K562 (cell line): ENCODE results near the gene TBC1D1. TPM values are rescaled to one million over a fixed set of nuclear protein-coding genes. Genes with fewer than 3 reads are reported as not detected.
A peak's percentile ranks its signal among the peaks of the same experiment; 100 is the strongest.

Experiments used
- BMI1 ChIP-seq: fragments of 150-350 bp; IDR thresholded peaks from 2 replicates; pipeline ENCODE4 v1.6.1; 2014; ENCODE audit warnings: low read length
- CHD1 ChIP-seq: fragments of 200-600 bp; sonication (generic); IDR thresholded peaks from one replicate; pipeline ENCODE4 v1.6.1; 2012; ENCODE audit warnings: mild to moderate bottlenecking, moderate library complexity, low read length, inconsistent platforms
- CREB1 ChIP-seq, 2 experiments: sonication (generic) in 1 of 2; formaldehyde crosslinking in 1 of 2; IDR thresholded peaks; 2 replicates each; pipeline versions ENCODE4 v1.6.1 to v1.8.0; 2012 to 2022; ENCODE audit warnings: inconsistent platforms in 1 of 2, mild to moderate bottlenecking in 1 of 2, missing genetic modification reagents in 1 of 2, moderate library complexity in 1 of 2
- ESRRB ChIP-seq: fragments of 250-450 bp; sonication (Bioruptor Pico); IDR thresholded peaks from 2 replicates; pipeline ENCODE4 v1.5.0; 2020; ENCODE audit warnings: mild to moderate bottlenecking, moderate library complexity, borderline replicate concordance
- FOXA3 ChIP-seq, 2 experiments: fragments of 450-650 bp in 1 of 2; sonication (generic) in 1 of 2; formaldehyde crosslinking; IDR thresholded peaks in 1 of 2; conservative IDR thresholded peaks in 1 of 2; 2 replicates each; pipeline versions ENCODE4 v1.4.0 to v1.8.0; 2020 to 2022; ENCODE audit warnings: mild to moderate bottlenecking in 2 of 2, missing genetic modification reagents in 1 of 2
- HDGF ChIP-seq: fragments of 450-650 bp; IDR thresholded peaks from 2 replicates; pipeline ENCODE4 v1.6.1; 2016
- NFRKB ChIP-seq: fragments of 450-650 bp; IDR thresholded peaks from 2 replicates; pipeline ENCODE4 v1.6.1; 2016; ENCODE audit warnings: low read depth
- PURB ChIP-seq: sonication (generic); formaldehyde crosslinking; IDR thresholded peaks from 2 replicates; pipeline ENCODE4 v1.9.0; 2021; ENCODE audit warnings: low read depth, mild to moderate bottlenecking, missing genetic modification reagents
- SP2 ChIP-seq: IDR thresholded peaks from 2 replicates; pipeline ENCODE4 v1.6.1; 2011; ENCODE audit warnings: mild to moderate bottlenecking, low read depth, low read length, moderate library complexity; ENCODE audit not compliant: poor library complexity, severe bottlenecking; ENCODE audit errors: extremely low read depth
- TRIM28 ChIP-seq: fragments of 450-650 bp; IDR thresholded peaks from 2 replicates; pipeline ENCODE4 v1.6.1; 2017
- ZKSCAN3 ChIP-seq: fragments of 250-450 bp; sonication (Bioruptor Pico); IDR thresholded peaks from 2 replicates; pipeline ENCODE4 v1.4.0; 2020
- ZNF165 ChIP-seq: fragments of 250-450 bp; sonication (Bioruptor Pico); IDR thresholded peaks from 2 replicates; pipeline ENCODE4 v1.4.0; 2020; ENCODE audit warnings: borderline replicate concordance
- ZNF263 ChIP-seq: sonication (generic); formaldehyde crosslinking; IDR thresholded peaks from 2 replicates; pipeline ENCODE4 v1.8.0; 2022; ENCODE audit warnings: mild to moderate bottlenecking, missing genetic modification reagents, borderline replicate concordance
- ZNF445 ChIP-seq: fragments of 250-450 bp; sonication (Bioruptor Pico); IDR thresholded peaks from 2 replicates; pipeline ENCODE4 v1.4.0; 2020; ENCODE audit warnings: low read depth, mild to moderate bottlenecking, moderate library complexity
- ZNF592 ChIP-seq: fragments of 450-650 bp; IDR thresholded peaks from 2 replicates; pipeline ENCODE4 v1.6.1; 2017; ENCODE audit warnings: antibody characterized with exemption, mild to moderate bottlenecking
- polyA plus RNA-seq, 8 experiments: library from polyadenylated mRNA; depleted of rRNA in 4 of 8; stranded (reverse) in 5 of 8; unstranded in 3 of 8; fragments of >200 nt; fragmentation: Nextera tagmentation in 2 of 8; fragmentation: Illumina TruSeq in 1 of 8; extraction: Ambion mirVana in 2 of 8; extraction: Trizol in 1 of 8; gene quantifications; 2 replicates each; pipeline versions ENCODE4 v1.2.1 to v1.2.3, GENCODE V29; 2011 to 2014; ENCODE audit warnings: inconsistent platforms in 1 of 8, missing spikeins in 1 of 8
- total RNA-seq, 7 experiments: library from RNA; depleted of rRNA in 6 of 7; stranded (reverse); fragments of >200 nt in 6 of 7; fragmentation: Illumina TruSeq in 2 of 7; extraction: Trizol in 2 of 7; gene quantifications; 2 replicates each; pipeline versions ENCODE4 v1.2.1 to v1.2.3, GENCODE V29; 2011 to 2021; ENCODE audit warnings: low replicate concordance in 1 of 7
- TF ChIP-seq, protein P1 (sequence below): IDR thresholded peaks from 2 replicates; pipeline ENCODE4 v1.6.1; 2011; ENCODE audit not compliant: insufficient read length; ENCODE audit errors: extremely low read depth
- TF ChIP-seq, protein P2 (sequence below): IDR thresholded peaks from 2 replicates; pipeline ENCODE4 v1.6.1; 2011; ENCODE audit warnings: borderline replicate concordance, low read depth, mild to moderate bottlenecking, moderate library complexity, low read length; ENCODE audit not compliant: insufficient read depth, poor library complexity, severe bottlenecking
- TF ChIP-seq, protein P3 (sequence below): sonication (generic); formaldehyde crosslinking; IDR thresholded peaks from 2 replicates; pipeline ENCODE4 v1.8.1; 2022; ENCODE audit warnings: missing genetic modification reagents

The TBC1D1 gene
- total and polyA plus RNA-seq, 9 of the 15 experiments (the other 6 are each of a cell fraction or from before 2014, with no cell fraction given) = 0.59 to 14.2 (median 8.8) TPM

DNA sequence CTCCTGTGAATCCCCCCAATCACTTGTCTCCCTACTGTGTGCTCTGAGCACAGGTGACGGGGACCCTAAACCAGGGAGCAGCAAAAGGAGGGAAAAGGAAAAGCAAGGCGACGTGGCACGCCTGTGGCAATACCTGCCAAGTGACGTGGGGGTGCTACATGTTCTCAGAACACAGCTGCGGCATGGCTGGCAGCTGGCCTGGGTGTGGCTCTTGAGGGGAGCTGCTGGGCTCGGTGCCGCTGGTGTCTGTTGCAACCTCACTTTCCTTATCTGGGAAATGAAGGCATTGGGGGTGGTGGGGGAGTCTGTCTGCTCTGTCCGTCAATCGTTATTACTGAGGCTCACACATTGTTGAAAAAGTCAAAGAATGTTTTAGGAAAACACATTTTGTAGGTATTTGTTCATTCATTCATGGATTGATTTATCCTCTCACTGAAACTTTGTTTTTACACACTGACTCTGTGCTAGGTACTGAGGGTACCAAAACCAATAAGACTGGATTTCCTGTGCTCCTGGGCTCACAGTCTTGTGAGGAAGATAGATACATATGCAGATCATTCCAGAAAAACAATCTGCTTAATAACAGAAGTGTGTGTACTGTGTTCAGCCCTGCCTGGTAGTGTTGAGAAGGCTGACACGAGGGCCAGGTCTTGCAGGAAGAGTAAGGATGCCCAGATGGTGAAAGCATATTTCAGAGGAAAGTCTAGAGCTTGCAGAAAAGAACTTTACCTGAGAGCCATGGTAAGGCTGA is 286.9 kb downstream of the TBC1D1 start (continued):
- TF ChIP-seq PURB (no peak), ESRRB (CRISPR knock-in tag) (no peak), ZNF445 (CRISPR knock-in tag) (no peak), ZNF165 (CRISPR knock-in tag) (no peak), NFRKB (no peak), BMI1 (no peak), HDGF (no peak), SP2 (no peak), ZNF263 (CRISPR knock-in tag) (no peak), CHD1 (no peak), FOXA3 (CRISPR knock-in tag; conservative IDR thresholded peaks at IDR 0.05 in 1 of 2, IDR thresholded peaks at IDR 0.05 in 1 of 2) (no peak), TRIM28 (no peak), CREB1 (IDR thresholded peaks at IDR 0.05) (no peak), CREB1 (CRISPR knock-in tag; IDR thresholded peaks at IDR 0.05) (0 out of 2 replicates have a peak, but pooled peaks have one; percentile 35), ZNF592 (no peak), ZKSCAN3 (CRISPR knock-in tag) (no peak)
- TF ChIP-seq, protein P1, sequence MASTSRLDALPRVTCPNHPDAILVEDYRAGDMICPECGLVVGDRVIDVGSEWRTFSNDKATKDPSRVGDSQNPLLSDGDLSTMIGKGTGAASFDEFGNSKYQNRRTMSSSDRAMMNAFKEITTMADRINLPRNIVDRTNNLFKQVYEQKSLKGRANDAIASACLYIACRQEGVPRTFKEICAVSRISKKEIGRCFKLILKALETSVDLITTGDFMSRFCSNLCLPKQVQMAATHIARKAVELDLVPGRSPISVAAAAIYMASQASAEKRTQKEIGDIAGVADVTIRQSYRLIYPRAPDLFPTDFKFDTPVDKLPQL = no peak
- TF ChIP-seq, protein P2, sequence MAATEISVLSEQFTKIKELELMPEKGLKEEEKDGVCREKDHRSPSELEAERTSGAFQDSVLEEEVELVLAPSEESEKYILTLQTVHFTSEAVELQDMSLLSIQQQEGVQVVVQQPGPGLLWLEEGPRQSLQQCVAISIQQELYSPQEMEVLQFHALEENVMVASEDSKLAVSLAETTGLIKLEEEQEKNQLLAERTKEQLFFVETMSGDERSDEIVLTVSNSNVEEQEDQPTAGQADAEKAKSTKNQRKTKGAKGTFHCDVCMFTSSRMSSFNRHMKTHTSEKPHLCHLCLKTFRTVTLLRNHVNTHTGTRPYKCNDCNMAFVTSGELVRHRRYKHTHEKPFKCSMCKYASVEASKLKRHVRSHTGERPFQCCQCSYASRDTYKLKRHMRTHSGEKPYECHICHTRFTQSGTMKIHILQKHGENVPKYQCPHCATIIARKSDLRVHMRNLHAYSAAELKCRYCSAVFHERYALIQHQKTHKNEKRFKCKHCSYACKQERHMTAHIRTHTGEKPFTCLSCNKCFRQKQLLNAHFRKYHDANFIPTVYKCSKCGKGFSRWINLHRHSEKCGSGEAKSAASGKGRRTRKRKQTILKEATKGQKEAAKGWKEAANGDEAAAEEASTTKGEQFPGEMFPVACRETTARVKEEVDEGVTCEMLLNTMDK = no peak
- TF ChIP-seq, protein P3, sequence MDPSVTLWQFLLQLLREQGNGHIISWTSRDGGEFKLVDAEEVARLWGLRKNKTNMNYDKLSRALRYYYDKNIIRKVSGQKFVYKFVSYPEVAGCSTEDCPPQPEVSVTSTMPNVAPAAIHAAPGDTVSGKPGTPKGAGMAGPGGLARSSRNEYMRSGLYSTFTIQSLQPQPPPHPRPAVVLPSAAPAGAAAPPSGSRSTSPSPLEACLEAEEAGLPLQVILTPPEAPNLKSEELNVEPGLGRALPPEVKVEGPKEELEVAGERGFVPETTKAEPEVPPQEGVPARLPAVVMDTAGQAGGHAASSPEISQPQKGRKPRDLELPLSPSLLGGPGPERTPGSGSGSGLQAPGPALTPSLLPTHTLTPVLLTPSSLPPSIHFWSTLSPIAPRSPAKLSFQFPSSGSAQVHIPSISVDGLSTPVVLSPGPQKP (CRISPR knock-in tag) = no peak
